OCI-LY7 (cell line): ENCODE results near the gene SF3A1. TPM values are rescaled to one million over a fixed set of nuclear protein-coding genes. Genes with fewer than 3 reads are reported as not detected.

Source experiments
- BruUV-seq: library from RNA; stranded (reverse); fragments of 400-500 nt; replicated peaks from 2 replicates; lab custom pipeline; 2021; lab: Mats Ljungman, UMichigan
- CTCF ChIA-PET: fragments of 300-600 bp; sonication (Branson Sonifier 250); formaldehyde crosslinking; loops from one replicate; lab custom pipeline; 2022; ENCODE audit warnings: antibody characterized with exemption; ENCODE audit not compliant: unreplicated experiment; lab: Charles Lee
- POLR2A ChIA-PET: fragments of 300-600 bp; sonication (Branson Sonifier 250); formaldehyde crosslinking; loops from one replicate; lab custom pipeline; 2022; ENCODE audit warnings: antibody characterized with exemption; lab: Charles Lee
- DNase-seq: peaks from one replicate; pipeline ENCODE4 v3.0.0-alpha.2; 2015; ENCODE audit warnings: low spot score
- H2AFZ ChIP-seq: fragments of 200-600 bp; sonication (generic), shearing (Covaris generic); 2 replicates; pipeline ENCODE4 v1.6.1; 2014; ENCODE audit warnings: mild to moderate bottlenecking, antibody characterized with exemption, low read length, moderate library complexity
- H3K27ac ChIP-seq: fragments of 200-600 bp; sonication (generic); 2 replicates; pipeline ENCODE4 v1.5.1; 2014; ENCODE audit warnings: mixed run types, low read depth, mild to moderate bottlenecking, moderate library complexity, low read length, inconsistent platforms; ENCODE audit not compliant: poor library complexity, severe bottlenecking
- H3K36me3 ChIP-seq: fragments of 200-600 bp; sonication (generic); 2 replicates; pipeline ENCODE4 v1.6.1; 2014; ENCODE audit warnings: mild to moderate bottlenecking, antibody characterized with exemption, low read length, moderate library complexity, mixed read lengths; ENCODE audit not compliant: insufficient read depth
- H3K4me1 ChIP-seq: fragments of 200-600 bp; sonication (generic); 2 replicates; pipeline ENCODE4 v1.5.1; 2014; ENCODE audit warnings: mild to moderate bottlenecking, low read length; ENCODE audit not compliant: insufficient read depth, poor library complexity, severe bottlenecking
- H3K4me2 ChIP-seq: fragments of 200-600 bp; sonication (generic); 2 replicates; pipeline ENCODE4 v1.6.1; 2014; ENCODE audit warnings: mild to moderate bottlenecking, low read length
- H3K4me3 ChIP-seq: fragments of 200-600 bp; sonication (generic); 2 replicates; pipeline ENCODE4 v1.5.1; 2014; ENCODE audit warnings: mild to moderate bottlenecking, low read depth, low read length; ENCODE audit not compliant: poor library complexity, severe bottlenecking
- H3K79me2 ChIP-seq: fragments of 200-600 bp; sonication (generic); 2 replicates; pipeline ENCODE4 v1.6.1; 2016; ENCODE audit warnings: low read depth, mild to moderate bottlenecking, low read length, moderate library complexity, mixed read lengths; ENCODE audit not compliant: insufficient read depth
- H3K9me2 ChIP-seq: fragments of 200-600 bp; sonication (generic); 2 replicates; pipeline ENCODE4 v1.6.1; 2016; ENCODE audit warnings: mild to moderate bottlenecking, low read length, mixed read lengths; ENCODE audit not compliant: insufficient read depth
- H3K9me3 ChIP-seq: fragments of 200-600 bp; sonication (generic); 2 replicates; pipeline ENCODE4 v1.6.1; 2014; ENCODE audit warnings: mild to moderate bottlenecking, mixed run types, low read length, mixed read lengths
- H4K20me1 ChIP-seq: fragments of 200-600 bp; sonication (generic); 2 replicates; pipeline ENCODE4 v1.6.1; 2014; ENCODE audit warnings: mild to moderate bottlenecking, antibody characterized with exemption, low read length, moderate library complexity, mixed read lengths; ENCODE audit not compliant: insufficient read depth
- CTCF ChIP-seq: fragments of 200-600 bp; sonication (generic); conservative IDR thresholded peaks from 2 replicates; pipeline ENCODE4 v1.5.1; 2014; ENCODE audit warnings: mild to moderate bottlenecking, antibody characterized with exemption, low read length, moderate library complexity, mixed read lengths
- EZH2phosphoT487 ChIP-seq: fragments of 200-600 bp; sonication (generic); IDR thresholded peaks from 2 replicates; pipeline ENCODE4 v1.6.1; 2018; ENCODE audit warnings: low read depth, borderline replicate concordance, mild to moderate bottlenecking, mixed run types, antibody characterized with exemption, low read length, moderate library complexity, mixed read lengths
- intact Hi-C: fragments of 100-400 bp; cut with micrococcal nuclease; formaldehyde crosslinking; loops from one replicate; pipeline ENCODE4 v1.10.0; 2022; ENCODE audit not compliant: unreplicated experiment
- total RNA-seq, 2 experiments: library from RNA; depleted of rRNA in 1 of 2; stranded (reverse); fragments of >200 nt in 1 of 2; shearing (Covaris generic) in 1 of 2; gene quantifications; 2 replicates each; pipeline ENCODE4 v1.2.3, GENCODE V29; 2014 to 2022

The SF3A1 gene
- total RNA-seq, 2 experiments from 2014 or later: 71.8 to 200 TPM

GRCh38 chr22:30365891-30366290, 9.2 kb upstream of the SF3A1 start:
- no peak overlapping the region for H3K4me2 ChIP-seq
- H4K20me1 ChIP-seq: no peaks in the 10 kb centered on the region
- H3K9me2 ChIP-seq: no peaks in the 10 kb centered on the region
- no peak for DNase-seq
- no peak overlapping the region for H3K4me3 ChIP-seq
- ChIA-PET POLR2A (no interaction called here), CTCF (no interaction called here)
- intact Hi-C loops: no loop called here
- no peaks in the 10 kb centered on the region for H3K79me2 ChIP-seq
- TF ChIP-seq CTCF (no peak), EZH2phosphoT487 (no peak)
- H3K36me3 ChIP-seq: no peaks in the 10 kb centered on the region
- H3K27ac ChIP-seq: no peak overlapping the region
- BruUV-seq: no TSS peak
- H3K9me3 ChIP-seq: no peaks in the 10 kb centered on the region
- no peak overlapping the region for H2AFZ ChIP-seq
- peaks cover 8% of the 10 kb centered on the region for H3K4me1 ChIP-seq

DNA sequence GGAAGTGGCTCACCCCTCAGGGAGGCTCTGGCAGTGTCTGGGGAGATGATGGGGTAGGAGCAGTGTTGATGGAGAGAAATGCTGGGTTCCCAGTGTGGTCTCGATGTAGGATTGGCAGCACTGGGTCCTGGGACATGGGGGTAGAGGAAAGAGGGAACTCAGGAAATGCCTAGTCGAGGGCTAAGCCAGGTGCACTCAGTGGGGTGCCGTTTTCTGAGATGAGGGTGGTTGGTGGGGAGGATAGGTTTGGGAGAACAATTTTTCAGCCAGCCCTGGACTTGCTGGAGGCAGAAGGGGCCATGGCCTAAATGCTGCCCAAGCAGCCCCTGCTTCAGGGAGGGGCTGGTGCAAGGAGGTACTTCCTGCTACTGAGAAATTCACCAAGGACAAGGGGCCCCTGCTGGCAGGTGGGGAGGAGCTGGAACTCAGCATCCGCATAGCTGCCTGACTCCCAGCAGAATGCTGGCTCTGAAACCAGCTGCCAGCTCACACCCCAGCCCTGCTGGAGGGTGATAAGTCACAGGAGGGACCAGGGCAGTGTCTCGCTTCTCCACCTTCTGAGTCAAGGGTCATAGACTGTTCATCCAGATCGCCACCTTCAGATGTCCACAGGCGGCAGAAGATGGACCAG, 6.1 kb upstream of the SF3A1 start:
- H3K9me3 ChIP-seq: no peaks in the 10 kb centered on the region
- H3K79me2 ChIP-seq: no peaks in the 10 kb centered on the region
- CTCF ChIA-PET: no interaction called here
- no peak overlapping the region for H3K27ac ChIP-seq
- POLR2A ChIA-PET: no interaction called here
- TF ChIP-seq CTCF: no peak
- no peak for TF ChIP-seq EZH2phosphoT487
- H4K20me1 ChIP-seq: no peaks in the 10 kb centered on the region
- no TSS peak for BruUV-seq
- no peaks in the 10 kb centered on the region for H3K9me2 ChIP-seq
- H3K4me3 ChIP-seq: no peak overlapping the region
- intact Hi-C loops: no loop called here
- peaks cover 8% of the 10 kb centered on the region for H3K4me1 ChIP-seq
- no peak for DNase-seq
- H3K36me3 ChIP-seq: no peaks in the 10 kb centered on the region
- no peak overlapping the region for H2AFZ ChIP-seq
- no peak overlapping the region for H3K4me2 ChIP-seq

GRCh38 chr22:30361916-30362650, 5.4 kb upstream of the SF3A1 start:
- H3K79me2 ChIP-seq: no peaks in the 10 kb centered on the region
- peaks cover 11% of the 10 kb centered on the region for H3K4me1 ChIP-seq
- H3K36me3 ChIP-seq: no peaks in the 10 kb centered on the region
- H3K4me3 ChIP-seq: no peak overlapping the region
- no peaks in the 10 kb centered on the region for H3K9me3 ChIP-seq
- no peak for DNase-seq
- H3K27ac ChIP-seq: no peak overlapping the region
- no peak overlapping the region for H2AFZ ChIP-seq
- no peak overlapping the region for H3K4me2 ChIP-seq
- no TSS peak for BruUV-seq
- no peaks in the 10 kb centered on the region for H3K9me2 ChIP-seq
- intact Hi-C loops: no loop called here
- POLR2A ChIA-PET: no interaction called here
- CTCF ChIA-PET: no interaction called here
- no peaks in the 10 kb centered on the region for H4K20me1 ChIP-seq
- TF ChIP-seq EZH2phosphoT487 (no peak), CTCF (no peak)
